ENCODE data around the gene FAM83B.
"Not testable (repeated sequence)": the region's sequence is repeated elsewhere in the genome, so short reads cannot be mapped to it uniquely, and the experiment has no call there.

FAM83B gene

DNA sequence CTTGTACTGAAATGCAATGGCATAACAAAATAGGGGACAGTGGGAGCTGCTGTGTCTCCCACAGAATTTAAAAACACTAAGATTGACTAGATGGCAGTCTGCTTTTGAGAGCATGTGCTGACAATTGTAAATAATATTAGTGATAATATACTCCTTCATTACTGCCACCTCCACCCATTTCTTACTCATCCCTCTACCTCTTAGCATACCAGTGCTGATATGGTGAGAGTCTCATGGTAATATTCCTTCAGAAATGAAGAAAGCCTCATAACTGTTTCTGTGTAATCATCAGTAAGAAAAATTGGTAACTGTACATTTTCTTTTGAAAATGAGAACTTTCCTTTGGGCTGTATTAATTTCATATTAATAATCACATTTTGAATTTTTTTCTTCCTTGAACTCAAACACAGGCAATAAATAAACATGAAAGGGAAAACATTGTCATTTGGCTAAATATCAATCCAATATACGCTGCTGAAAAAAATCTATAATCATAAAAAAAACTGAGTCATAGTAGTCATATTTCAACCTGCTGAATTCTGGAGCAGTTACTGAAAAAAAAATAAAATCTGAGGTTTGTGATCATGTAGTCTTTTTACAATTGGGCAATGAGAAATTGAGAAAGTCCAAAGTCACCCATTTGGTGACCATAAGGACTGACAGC lies 34.6 kb downstream of the FAM83B start:
- H3K27me3 ChIP-seq (ENCODE audit: insufficient read depth, low read depth), result no peaks in the 10 kb centered on the region
- H2AFZ ChIP-seq (ENCODE audit: low read depth), result no peak overlapping the region
- H3K4me3 ChIP-seq (IDR thresholded peaks at IDR 0.05; ENCODE audit: insufficient read depth, low read depth, low read length), result no peak overlapping the region
- H3K4me2 ChIP-seq, result no peak overlapping the region
- H4K20me1 ChIP-seq (ENCODE audit: insufficient read depth), result no peaks in the 10 kb centered on the region
- H3K79me2 ChIP-seq (ENCODE audit: insufficient read depth, low read depth), result no peaks in the 10 kb centered on the region
- no peak overlapping the region for H3K9ac ChIP-seq
- no peaks in the 10 kb centered on the region for H3K4me1 ChIP-seq (ENCODE audit: low read depth, poor library complexity, severe bottlenecking)
- H3K27ac ChIP-seq, result no peak overlapping the region
- TF ChIP-seq, protein P1, sequence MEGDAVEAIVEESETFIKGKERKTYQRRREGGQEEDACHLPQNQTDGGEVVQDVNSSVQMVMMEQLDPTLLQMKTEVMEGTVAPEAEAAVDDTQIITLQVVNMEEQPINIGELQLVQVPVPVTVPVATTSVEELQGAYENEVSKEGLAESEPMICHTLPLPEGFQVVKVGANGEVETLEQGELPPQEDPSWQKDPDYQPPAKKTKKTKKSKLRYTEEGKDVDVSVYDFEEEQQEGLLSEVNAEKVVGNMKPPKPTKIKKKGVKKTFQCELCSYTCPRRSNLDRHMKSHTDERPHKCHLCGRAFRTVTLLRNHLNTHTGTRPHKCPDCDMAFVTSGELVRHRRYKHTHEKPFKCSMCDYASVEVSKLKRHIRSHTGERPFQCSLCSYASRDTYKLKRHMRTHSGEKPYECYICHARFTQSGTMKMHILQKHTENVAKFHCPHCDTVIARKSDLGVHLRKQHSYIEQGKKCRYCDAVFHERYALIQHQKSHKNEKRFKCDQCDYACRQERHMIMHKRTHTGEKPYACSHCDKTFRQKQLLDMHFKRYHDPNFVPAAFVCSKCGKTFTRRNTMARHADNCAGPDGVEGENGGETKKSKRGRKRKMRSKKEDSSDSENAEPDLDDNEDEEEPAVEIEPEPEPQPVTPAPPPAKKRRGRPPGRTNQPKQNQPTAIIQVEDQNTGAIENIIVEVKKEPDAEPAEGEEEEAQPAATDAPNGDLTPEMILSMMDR (conservative IDR thresholded peaks at IDR 0.05; ENCODE audit: low read depth, low read length), result no peak
- no peaks in the 10 kb centered on the region for H3K36me3 ChIP-seq (ENCODE audit: insufficient read depth)

DNA sequence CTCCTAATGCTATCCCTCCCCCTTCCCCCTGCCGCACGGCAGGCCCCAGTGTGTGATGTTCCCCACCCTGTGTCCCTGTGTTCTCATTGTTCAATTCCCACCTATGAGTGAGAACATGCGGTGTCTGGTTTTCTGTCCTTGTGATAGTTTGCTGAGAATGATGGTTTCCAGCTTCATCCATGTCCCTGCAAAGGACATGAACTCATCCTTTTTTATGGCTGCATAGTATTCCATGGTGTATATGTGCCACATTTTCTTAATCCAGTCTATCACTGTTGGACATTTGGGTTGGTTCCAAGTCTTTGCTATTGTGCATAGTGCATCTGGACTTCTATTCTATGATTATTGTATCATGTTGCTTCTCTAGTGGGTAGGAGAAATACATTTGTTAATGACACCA lies 35.3 kb downstream of the FAM83B start:
- H3K27me3 ChIP-seq (ENCODE audit: insufficient read depth, low read depth); H3K36me3 ChIP-seq (ENCODE audit: insufficient read depth); H3K4me2 ChIP-seq; H3K4me3 ChIP-seq (IDR thresholded peaks at IDR 0.05; ENCODE audit: insufficient read depth, low read depth, low read length); H3K9ac ChIP-seq; H3K27ac ChIP-seq; H2AFZ ChIP-seq (ENCODE audit: low read depth); H3K4me1 ChIP-seq (ENCODE audit: low read depth, poor library complexity, severe bottlenecking); H4K20me1 ChIP-seq (ENCODE audit: insufficient read depth); H3K79me2 ChIP-seq (ENCODE audit: insufficient read depth, low read depth): not testable (repeated sequence)

DNA sequence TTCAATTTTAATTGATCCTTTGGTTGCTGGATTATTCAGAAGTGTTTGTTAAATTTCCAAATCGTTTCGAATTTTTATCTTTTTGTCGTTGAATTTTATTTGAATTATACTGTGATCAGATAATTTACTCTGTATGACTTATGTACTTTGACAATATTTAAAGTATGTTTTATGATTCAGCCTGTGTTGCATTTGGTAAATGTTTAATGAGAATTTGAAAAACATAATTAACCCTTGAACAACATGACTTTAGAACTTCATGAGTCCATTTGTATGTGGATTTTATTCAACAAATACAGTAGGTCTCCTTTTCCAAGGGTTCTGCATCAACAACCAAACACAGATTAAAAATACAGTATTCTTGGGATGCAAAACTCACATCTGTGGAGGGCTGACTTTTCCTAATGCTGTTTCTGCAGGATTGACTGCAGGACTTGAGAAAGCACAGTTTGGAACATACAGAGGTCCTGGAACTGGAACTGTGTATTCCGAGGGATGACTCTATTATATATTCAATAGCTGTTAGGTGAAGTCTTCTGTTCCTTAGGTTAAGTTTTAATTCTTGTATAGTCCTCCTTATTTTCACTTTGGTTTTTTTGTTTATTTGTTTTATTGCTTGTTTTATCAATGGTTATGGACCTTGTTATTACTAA lies 40.5 kb downstream of the FAM83B start:
- Histone ChIP-seq H3K4me1 (ENCODE audit: low read depth, poor library complexity, severe bottlenecking) (no peaks in the 10 kb centered on the region), H2AFZ (ENCODE audit: low read depth) (no peak overlapping the region), H4K20me1 (ENCODE audit: insufficient read depth) (no peaks in the 10 kb centered on the region), H3K9ac (no peak overlapping the region), H3K79me2 (ENCODE audit: insufficient read depth, low read depth) (no peaks in the 10 kb centered on the region), H3K27me3 (ENCODE audit: insufficient read depth, low read depth) (no peaks in the 10 kb centered on the region), H3K36me3 (ENCODE audit: insufficient read depth) (no peaks in the 10 kb centered on the region), H3K4me3 (IDR thresholded peaks at IDR 0.05; ENCODE audit: insufficient read depth, low read depth, low read length) (no peak overlapping the region), H3K4me2 (no peak overlapping the region), H3K27ac (no peak overlapping the region)
- TF ChIP-seq, protein P1 (conservative IDR thresholded peaks at IDR 0.05; ENCODE audit: low read depth, low read length), result no peak

DNA sequence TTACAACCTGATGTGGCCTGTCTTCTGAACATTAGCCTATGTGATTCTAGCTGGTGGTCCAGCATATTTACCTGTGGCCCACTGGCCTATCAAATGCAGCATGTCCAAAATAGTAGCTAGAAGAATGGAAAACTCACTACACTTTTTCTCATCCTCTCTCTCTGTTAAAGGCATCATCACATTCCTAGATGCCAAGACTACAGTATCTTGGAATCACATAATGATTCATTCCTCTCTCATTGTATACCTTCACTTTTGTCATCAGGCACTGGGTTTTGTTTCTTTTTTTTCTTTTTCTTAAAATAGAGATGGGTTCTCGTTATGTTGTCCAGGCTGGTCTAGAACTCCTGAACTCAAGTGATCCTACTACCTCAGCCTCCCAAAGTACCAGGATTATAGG lies 45.0 kb downstream of the FAM83B start:
- TF ChIP-seq, protein P1 (conservative IDR thresholded peaks at IDR 0.05; ENCODE audit: low read depth, low read length), result no peak
- Histone ChIP-seq H3K4me2 (no peak overlapping the region), H3K4me3 (IDR thresholded peaks at IDR 0.05; ENCODE audit: insufficient read depth, low read depth, low read length) (no peak overlapping the region), H3K4me1 (ENCODE audit: low read depth, poor library complexity, severe bottlenecking) (no peaks in the 10 kb centered on the region), H3K36me3 (ENCODE audit: insufficient read depth) (no peaks in the 10 kb centered on the region), H4K20me1 (ENCODE audit: insufficient read depth) (no peaks in the 10 kb centered on the region), H3K9ac (no peak overlapping the region), H3K27me3 (ENCODE audit: insufficient read depth, low read depth) (no peaks in the 10 kb centered on the region), H2AFZ (ENCODE audit: low read depth) (no peak overlapping the region), H3K79me2 (ENCODE audit: insufficient read depth, low read depth) (no peaks in the 10 kb centered on the region), H3K27ac (no peak overlapping the region)

DNA sequence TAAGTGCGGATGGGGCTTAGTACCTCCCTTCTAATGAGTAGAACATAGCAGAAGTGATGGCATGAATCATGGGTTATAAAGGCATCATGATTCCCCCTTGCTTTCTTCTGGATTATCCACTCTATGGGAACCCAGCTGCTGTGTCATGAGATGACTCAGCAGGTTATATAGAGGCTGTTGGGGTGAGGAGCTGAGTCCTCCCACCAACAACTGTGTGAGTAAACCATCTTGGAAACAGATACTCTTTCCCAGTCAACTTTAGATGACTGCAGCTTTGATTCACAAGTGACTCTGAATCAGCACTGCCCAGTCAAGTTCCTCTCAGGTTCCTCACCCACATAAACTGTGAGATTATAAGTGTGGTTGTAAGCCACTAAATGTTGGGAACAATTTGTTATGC lies 46.3 kb downstream of the FAM83B start:
- TF ChIP-seq, protein P1 (conservative IDR thresholded peaks at IDR 0.05; ENCODE audit: low read depth, low read length), result no peak
- Histone ChIP-seq H3K4me3 (IDR thresholded peaks at IDR 0.05; ENCODE audit: insufficient read depth, low read depth, low read length) (no peak overlapping the region), H4K20me1 (ENCODE audit: insufficient read depth) (no peaks in the 10 kb centered on the region), H3K27me3 (ENCODE audit: insufficient read depth, low read depth) (no peaks in the 10 kb centered on the region), H3K9ac (no peak overlapping the region), H3K79me2 (ENCODE audit: insufficient read depth, low read depth) (no peaks in the 10 kb centered on the region), H3K27ac (no peak overlapping the region), H3K36me3 (ENCODE audit: insufficient read depth) (no peaks in the 10 kb centered on the region), H3K4me2 (peak overlapping the region; percentile 68; the same call in 1 of the 2 replicates), H3K4me1 (ENCODE audit: low read depth, poor library complexity, severe bottlenecking) (no peaks in the 10 kb centered on the region), H2AFZ (ENCODE audit: low read depth) (peak overlapping the region; percentile 39; the same call in 1 of the 2 replicates)

All from KMS-11 (cell line).